Measurements from ENCODE around the gene EVI2B.
"Not testable (repeated sequence)": the region's sequence is repeated elsewhere in the genome, so short reads cannot be mapped to it uniquely, and the experiment has no call there.

EVI2B gene

GRCh38 chr17:31269036-31269577 lies 44.7 kb downstream of the EVI2B start:
- DNase-seq = no peak

- DNase-seq = no peak
Observed at GRCh38 chr17:31266042-31266441, 47.8 kb downstream of the EVI2B start.

GRCh38 chr17:31262923-31263322 lies 50.9 kb downstream of the EVI2B start:
- DNase-seq = not testable (repeated sequence)

- DNase-seq = no peak
Observed at GRCh38 chr17:31261601-31262000, 52.3 kb downstream of the EVI2B start.

- no peak for DNase-seq
Observed at GRCh38 chr17:31260151-31260550, 53.7 kb downstream of the EVI2B start.

- DNase-seq = no peak
Observed at GRCh38 chr17:31256936-31257335, 56.9 kb downstream of the EVI2B start.

GRCh38 chr17:31254654-31255053 lies 59.2 kb downstream of the EVI2B start:
- no peak for DNase-seq

Measured in NCI-H1436 treated with DMSO at 0.1 percent for 48 hours (cell line).